ENCODE results near the gene SPRR2G. TPM values are rescaled to one million over a fixed set of nuclear protein-coding genes. Genes with fewer than 3 reads are reported as not detected.
"Not testable (repeated sequence)": the region's sequence is repeated elsewhere in the genome, so short reads cannot be mapped to it uniquely, and the experiment has no call there.

SPRR2G gene
- total and polyA plus RNA-seq, 2 experiments from 2014 or later: not detected

GRCh38 chr1:153190373-153190772 lies 39.7 kb upstream of the SPRR2G start:
- H3K27ac ChIP-seq (ENCODE audit: low read depth): no peak overlapping the region
- Mint-ChIP-seq H3K27ac (no peak overlapping the region), H3K4me1 (peaks cover 6% of the 10 kb centered on the region; the same call in 2 of the 3 replicates), H3K27me3 (ENCODE audit: insufficient read depth, low read depth, poor library complexity) (no peaks in the 10 kb centered on the region), H3K36me3 (ENCODE audit: low read depth) (peaks cover 19% of the 10 kb centered on the region), H3K9me3 (peaks cover 20% of the 10 kb centered on the region), H3K4me3 (no peak overlapping the region)
- no peak overlapping the region for H3K4me2 ChIP-seq
- H3K36me3 ChIP-seq (ENCODE audit: insufficient read depth): no peaks in the 10 kb centered on the region
- no peaks in the 10 kb centered on the region for H4K20me1 ChIP-seq (replicated peaks; ENCODE audit: insufficient read depth)
- ATAC-seq (peak; percentile 53), DNase-seq (ENCODE audit: low spot score) (peak; percentile 58)
- H3K9me2 ChIP-seq (ENCODE audit: insufficient read depth): 0 out of 2 replicates have a peak, but pooled peaks cover 4% of the 10 kb centered on the region
- peak overlapping the region; percentile 53 for H2AFZ ChIP-seq
- H3F3A ChIP-seq (replicated peaks; ENCODE audit: low read depth): no peaks in the 10 kb centered on the region
- H3K4me1 ChIP-seq (ENCODE audit: insufficient read depth): no peaks in the 10 kb centered on the region
- H3K4me3 ChIP-seq: no peak overlapping the region
- H3K27me3 ChIP-seq (ENCODE audit: insufficient read depth): no peaks in the 10 kb centered on the region
- TF ChIP-seq CTCF (conservative IDR thresholded peaks at IDR 0.05; ENCODE audit: low read depth in 2 of 2) (peak; percentile 84 to 87), REST (IDR thresholded peaks at IDR 0.05; ENCODE audit: unreplicated experiment) (no peak), NANOG (IDR thresholded peaks at IDR 0.05; ENCODE audit: borderline replicate concordance) (no peak), POLR2AphosphoS5 (IDR thresholded peaks at IDR 0.05; ENCODE audit: low read depth) (no peak), ETS1 (IDR thresholded peaks at IDR 0.05) (no peak), JUNB (IDR thresholded peaks at IDR 0.05; ENCODE audit: unreplicated experiment) (no peak), ZNF462 (CRISPR knock-in tag; IDR thresholded peaks at IDR 0.05) (no peak), CREB1 (CRISPR knock-in tag; IDR thresholded peaks at IDR 0.05; ENCODE audit: low read depth) (no peak), EZH2phosphoT487 (IDR thresholded peaks at IDR 0.05; ENCODE audit: unreplicated experiment) (no peak)
- no peaks in the 10 kb centered on the region for H3K79me2 ChIP-seq (replicated peaks; ENCODE audit: insufficient read depth)

GRCh38 chr1:153188301-153188700 lies 37.6 kb upstream of the SPRR2G start:
- not testable (repeated sequence) for H3K27me3 Mint-ChIP-seq (ENCODE audit: insufficient read depth, low read depth, poor library complexity); H4K20me1 ChIP-seq (replicated peaks; ENCODE audit: insufficient read depth); H3K4me3 Mint-ChIP-seq; H3K27ac ChIP-seq (ENCODE audit: low read depth); H3K4me1 ChIP-seq (ENCODE audit: insufficient read depth); H3K4me3 ChIP-seq; H3K27me3 ChIP-seq (ENCODE audit: insufficient read depth); H3K4me2 ChIP-seq; ATAC-seq; H2AFZ ChIP-seq; H3K27ac Mint-ChIP-seq; H3K9me2 ChIP-seq (ENCODE audit: insufficient read depth); H3F3A ChIP-seq (replicated peaks; ENCODE audit: low read depth); H3K79me2 ChIP-seq (replicated peaks; ENCODE audit: insufficient read depth); H3K4me1 Mint-ChIP-seq; H3K36me3 ChIP-seq (ENCODE audit: insufficient read depth); DNase-seq (ENCODE audit: low spot score)
- Mint-ChIP-seq H3K9me3 (peaks cover 33% of the 10 kb centered on the region), H3K36me3 (ENCODE audit: low read depth) (peaks cover 34% of the 10 kb centered on the region)
